ENCODE measurements around the gene CXCL1.

The CXCL1 gene

GRCh38 chr4:73912191-73912590 is 43.0 kb downstream of the CXCL1 start:
- no peak for DNase-seq (ENCODE audit: extremely low read depth in 1 of 2, low read depth in 1 of 2)

- no peak for DNase-seq (ENCODE audit: extremely low read depth in 1 of 2, low read depth in 1 of 2)
Measured at GRCh38 chr4:73914071-73914470, 44.9 kb downstream of the CXCL1 start.

GRCh38 chr4:73916172-73916925 is 47.2 kb downstream of the CXCL1 start:
- DNase-seq (ENCODE audit: extremely low read depth in 1 of 2, low read depth in 1 of 2), result no peak

- no peak for DNase-seq (ENCODE audit: extremely low read depth in 1 of 2, low read depth in 1 of 2)
Measured at GRCh38 chr4:73917081-73917501, 47.9 kb downstream of the CXCL1 start.

GRCh38 chr4:73918058-73918457 is 48.9 kb downstream of the CXCL1 start:
- DNase-seq (ENCODE audit: extremely low read depth in 1 of 2, low read depth in 1 of 2), result no peak

GRCh38 chr4:73919691-73920090 is 50.5 kb downstream of the CXCL1 start:
- DNase-seq (ENCODE audit: extremely low read depth in 1 of 2, low read depth in 1 of 2), result no peak
